ENCODE measurements around the gene VRK2. TPM values are rescaled to one million over a fixed set of nuclear protein-coding genes. Genes with fewer than 3 reads are reported as not detected.
"Not testable (repeated sequence)": the region's sequence is repeated elsewhere in the genome, so short reads cannot be mapped to it uniquely, and the experiment has no call there.

Gene VRK2
- total RNA-seq, 1 donor from 2014 or later = 23.6 TPM

- intact Hi-C loops (cut with micrococcal nuclease) = no loop called here
These were observed 6.4 kb downstream of the VRK2 start for GRCh38 chr2:58052978-58053377.

DNA sequence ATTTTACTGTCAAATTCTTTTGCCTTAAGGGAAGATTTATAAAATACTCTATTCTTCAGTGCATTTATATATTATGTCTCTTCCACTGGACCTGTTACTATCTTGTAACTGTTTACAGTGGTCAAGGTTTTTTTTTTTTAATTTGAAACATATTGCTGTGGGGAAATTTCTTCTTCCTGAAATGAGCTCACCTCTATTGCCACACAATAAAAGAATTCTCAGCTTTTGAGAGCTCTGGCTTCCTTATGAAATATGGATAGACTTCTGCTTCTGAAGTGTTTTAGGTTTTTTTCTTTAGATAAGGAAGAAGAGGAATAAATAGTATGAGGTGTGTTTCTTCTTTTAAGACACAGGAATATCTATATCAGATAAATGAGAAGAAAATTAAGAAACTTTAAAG is 7.7 kb downstream of the VRK2 start:
- intact Hi-C loops (cut with micrococcal nuclease) = no loop called here

DNA sequence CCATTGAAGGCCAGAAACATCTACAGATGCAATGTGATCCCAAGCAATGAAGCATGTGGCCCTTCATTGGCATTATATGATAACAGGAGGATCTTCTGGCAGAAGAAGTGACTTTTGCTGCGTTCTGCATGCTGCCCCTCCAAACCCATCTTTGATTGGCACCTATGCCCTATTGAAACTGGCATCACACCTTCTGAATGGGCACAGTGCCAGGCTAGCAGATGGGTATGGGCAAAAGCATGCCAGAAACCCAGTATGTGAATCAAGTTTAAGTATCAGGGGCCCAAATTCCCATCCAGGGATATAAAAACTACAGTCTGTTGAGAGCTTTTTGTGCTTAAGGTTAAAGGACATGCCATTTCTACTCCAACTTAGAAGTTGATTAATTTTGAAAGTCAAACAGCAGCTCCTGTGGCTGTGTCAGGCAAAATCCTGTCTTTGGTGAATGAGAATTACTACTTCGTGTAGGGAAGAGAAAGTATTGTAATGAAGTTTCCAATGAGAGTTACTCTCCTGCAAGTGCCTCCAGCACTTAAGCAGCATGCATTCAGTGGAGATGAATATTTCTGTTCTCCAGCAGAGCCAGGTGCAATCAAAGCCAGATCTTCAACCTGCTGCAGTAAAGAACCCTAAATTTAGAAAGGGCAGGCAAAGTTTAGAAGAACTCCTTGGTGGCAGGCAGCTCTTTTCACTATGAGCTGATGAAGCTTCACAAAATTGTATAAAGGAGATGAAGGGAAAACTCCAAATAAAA is 8.6 kb downstream of the VRK2 start:
- intact Hi-C loops (cut with micrococcal nuclease) = no loop called here

- intact Hi-C loops (cut with micrococcal nuclease) = loop anchor here (1.0 kb wide), 2 partner anchors 8 to 9 kb away; no protein-coding TSS in a partner anchor
These were observed 9.7 kb downstream of the VRK2 start for GRCh38 chr2:58056192-58056916.

GRCh38 chr2:58057707-58058530 is 11.3 kb downstream of the VRK2 start:
- intact Hi-C loops (cut with micrococcal nuclease) = no loop called here

DNA sequence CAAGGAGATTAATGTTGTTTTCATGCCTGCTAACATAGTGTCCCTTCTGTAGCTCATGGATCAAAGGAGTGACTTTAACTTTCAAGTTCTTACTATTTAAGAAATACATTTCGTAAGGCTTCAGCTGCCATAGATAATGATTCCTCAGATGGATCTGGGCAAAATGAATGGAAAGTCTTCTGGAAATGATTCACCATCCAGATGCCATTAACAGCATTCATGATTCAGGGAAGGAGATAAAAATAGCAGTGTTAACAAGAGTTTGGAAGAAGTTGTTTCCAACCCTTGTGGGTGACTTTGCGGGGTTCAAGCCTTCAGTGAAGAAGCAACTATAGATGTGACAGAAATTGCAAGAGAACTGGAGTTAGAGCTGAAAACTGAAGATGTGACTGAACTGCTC is 17.0 kb downstream of the VRK2 start:
- intact Hi-C loops (cut with micrococcal nuclease) = loop anchor here (1.0 kb wide), 1 partner anchor 7 kb away; no protein-coding TSS in a partner anchor

DNA sequence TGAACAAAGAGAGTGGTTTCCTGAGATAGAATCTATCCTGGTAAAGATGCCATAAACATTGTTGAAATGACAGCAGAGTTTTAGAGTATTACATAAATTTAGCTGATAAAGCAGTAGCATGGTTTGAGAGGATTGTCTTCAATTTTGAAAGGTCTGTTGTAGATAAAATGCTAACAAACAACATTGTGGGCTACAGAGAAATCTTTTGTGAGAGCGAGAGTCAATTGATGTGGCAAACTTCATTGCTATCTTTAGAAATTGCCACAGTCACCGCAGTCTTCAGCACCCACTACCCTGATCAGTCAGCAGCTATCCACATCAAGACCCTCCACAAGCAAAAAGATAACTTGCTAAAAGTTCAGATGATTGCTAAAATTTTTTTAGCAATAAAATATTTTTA is 17.5 kb downstream of the VRK2 start:
- intact Hi-C loops (cut with micrococcal nuclease) = loop anchor here (1.0 kb wide), 1 partner anchor 8 kb away; no protein-coding TSS in a partner anchor

GRCh38 chr2:58065248-58065647 is 18.6 kb downstream of the VRK2 start:
- intact Hi-C loops (cut with micrococcal nuclease) = no loop called here

- intact Hi-C loops (cut with micrococcal nuclease) = no loop called here
These were observed 20.4 kb downstream of the VRK2 start for GRCh38 chr2:58067001-58067400.

DNA sequence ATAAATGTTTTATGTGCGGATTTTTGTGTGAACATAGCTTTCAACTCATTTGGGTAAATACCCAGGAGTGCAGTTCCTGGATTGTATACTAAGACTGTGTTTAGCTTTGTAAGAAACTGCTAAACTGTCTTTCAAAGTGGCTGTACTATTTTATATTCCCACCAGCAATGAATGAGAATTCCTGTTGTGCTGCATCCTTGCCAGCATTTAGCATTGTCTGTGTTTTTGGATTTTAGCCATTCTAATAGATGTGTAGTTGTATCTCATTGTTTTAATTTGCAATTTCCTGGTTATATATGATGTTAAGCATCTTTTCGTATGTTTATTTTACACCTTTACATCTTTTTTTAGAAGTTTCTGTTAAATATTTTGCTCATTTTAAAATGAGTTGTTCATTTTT is 24.2 kb downstream of the VRK2 start:
- intact Hi-C loops (cut with micrococcal nuclease) = no loop called here

DNA sequence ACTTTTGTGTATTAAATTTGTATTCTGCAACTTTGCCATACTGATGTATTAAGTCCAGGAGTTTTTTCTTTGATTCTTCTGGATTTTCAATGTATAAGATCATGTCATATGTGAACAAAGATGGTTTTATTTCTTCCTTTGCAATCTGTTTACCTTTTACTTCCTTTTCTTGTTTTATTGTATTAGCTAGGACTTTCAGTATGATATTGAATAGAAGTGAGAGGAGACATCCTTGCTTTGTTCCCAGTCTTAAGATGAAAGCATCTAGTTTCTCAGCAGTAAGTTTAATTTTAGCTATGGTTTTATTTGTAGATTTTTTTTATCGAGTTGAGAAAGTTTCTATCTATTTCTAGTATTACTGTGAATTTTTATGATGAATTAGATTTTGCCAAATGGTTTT is 25.5 kb downstream of the VRK2 start:
- intact Hi-C loops (cut with micrococcal nuclease) = no loop called here

DNA sequence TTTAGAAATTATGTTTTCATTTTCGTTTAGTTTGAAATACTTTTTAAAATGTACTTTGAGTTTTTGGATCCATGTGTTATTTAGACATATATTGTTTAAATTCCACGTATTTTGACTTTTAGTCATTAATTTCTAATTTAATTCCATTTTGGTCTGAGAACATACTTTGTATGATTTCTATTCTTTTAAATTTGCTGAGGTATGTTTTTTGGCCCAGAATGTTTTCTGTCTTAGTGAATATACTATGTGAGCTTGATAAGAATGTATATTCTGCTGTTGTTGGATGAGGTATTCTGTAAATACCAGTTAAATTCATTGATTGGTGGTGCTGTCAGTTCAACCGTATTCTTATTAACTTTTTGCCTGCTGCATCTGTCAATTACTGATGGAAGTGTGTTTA is 26.4 kb downstream of the VRK2 start:
- intact Hi-C loops (cut with micrococcal nuclease) = no loop called here

- intact Hi-C loops (cut with micrococcal nuclease) = no loop called here
These were observed 27.1 kb downstream of the VRK2 start for GRCh38 chr2:58073751-58074150.

- intact Hi-C loops (cut with micrococcal nuclease) = no loop called here
These were observed 34.4 kb downstream of the VRK2 start for GRCh38 chr2:58081000-58081399.

- intact Hi-C loops (cut with micrococcal nuclease) = no loop called here
These were observed 42.5 kb downstream of the VRK2 start for GRCh38 chr2:58089081-58089480.

- intact Hi-C loops (cut with micrococcal nuclease) = not testable (repeated sequence)
These were observed 46.2 kb downstream of the VRK2 start for GRCh38 chr2:58092772-58093171.

DNA sequence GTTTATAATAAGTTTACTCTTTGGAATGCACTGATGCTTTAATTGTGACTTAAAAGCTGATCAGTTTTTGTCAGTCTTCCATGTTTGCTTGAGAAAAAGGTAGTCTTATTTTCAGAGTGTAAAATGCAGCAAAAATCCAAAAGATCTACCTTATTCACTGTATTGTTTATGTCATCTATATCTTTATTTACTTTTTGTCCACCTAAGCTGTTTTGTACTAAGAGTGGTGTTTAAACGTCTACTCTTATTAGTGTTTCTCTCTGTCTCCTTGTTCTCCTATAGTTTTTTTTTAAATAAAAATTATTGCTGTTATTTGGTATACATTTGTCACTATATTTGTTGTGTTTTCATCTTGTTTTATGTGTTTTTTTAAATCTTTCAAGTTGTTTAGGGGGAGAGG is 50.4 kb downstream of the VRK2 start:
- intact Hi-C loops (cut with micrococcal nuclease) = no loop called here

DNA sequence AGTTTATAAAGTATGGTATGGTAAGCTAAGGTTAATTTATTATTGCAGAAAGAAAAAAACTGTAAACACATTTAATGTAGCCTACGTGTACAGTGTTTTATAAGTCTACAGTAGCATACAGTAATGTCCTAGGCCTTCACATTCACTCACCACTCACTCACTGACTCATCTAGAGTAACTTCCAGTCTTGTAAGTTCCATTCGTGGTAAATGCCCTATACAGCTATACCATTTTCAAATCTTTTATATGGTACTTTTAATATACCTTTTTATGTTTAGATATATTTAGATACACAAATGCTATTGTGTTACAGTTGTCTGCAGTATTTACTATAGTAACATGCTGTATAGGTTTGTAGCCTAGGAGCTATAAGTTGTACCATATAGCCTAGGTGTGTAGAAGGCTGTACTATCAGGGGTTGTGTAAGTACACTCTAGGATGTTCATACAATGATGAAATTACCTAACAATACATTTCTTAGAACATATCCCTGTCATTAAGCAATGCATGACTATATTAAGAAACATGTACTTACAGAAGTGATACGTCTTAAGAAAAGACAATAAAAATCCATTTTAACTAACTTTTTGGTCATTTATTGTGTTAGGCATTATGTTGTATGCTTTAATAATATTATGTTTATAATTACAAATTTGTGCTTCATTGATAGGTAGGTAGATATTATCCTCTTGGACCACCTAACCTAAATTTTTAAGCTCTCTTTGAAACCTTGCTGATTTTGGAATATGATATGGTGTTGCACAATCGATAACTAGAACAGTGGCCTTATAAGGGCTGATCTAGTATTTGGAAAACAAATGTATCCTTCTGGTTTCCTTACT is 51.9 kb downstream of the VRK2 start:
- intact Hi-C loops (cut with micrococcal nuclease) = no loop called here

DNA sequence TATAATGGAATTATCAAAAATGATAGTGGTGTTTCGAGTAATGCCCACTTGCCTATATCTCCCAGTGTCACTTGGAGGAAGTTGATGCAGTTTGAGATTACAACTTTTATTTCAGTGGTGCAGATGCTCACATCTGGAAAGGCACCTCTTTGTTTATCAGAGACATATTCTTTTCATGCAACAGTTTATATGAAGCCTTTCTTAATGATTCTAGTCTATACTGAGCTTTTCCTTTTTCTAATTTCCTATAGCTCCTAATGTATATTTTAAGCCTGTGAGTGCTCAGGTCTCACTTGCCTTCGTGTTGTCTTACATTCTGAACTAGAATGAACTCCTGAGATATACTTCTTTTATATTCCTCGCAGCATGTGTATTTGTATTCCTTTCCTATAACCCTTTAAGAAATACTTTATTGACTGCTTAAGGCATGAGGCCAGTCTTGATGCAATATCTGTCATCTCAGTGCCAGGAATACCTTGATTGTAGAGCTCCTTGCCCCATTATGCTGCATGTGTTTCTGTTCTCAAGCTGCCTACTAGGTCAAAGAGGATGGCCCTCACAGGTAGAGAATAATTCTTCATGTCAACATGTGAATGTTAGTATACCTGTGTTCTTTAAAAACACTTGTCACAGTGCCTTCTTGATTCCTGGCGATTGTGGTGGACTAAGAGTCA is 52.6 kb downstream of the VRK2 start:
- intact Hi-C loops (cut with micrococcal nuclease) = no loop called here

GRCh38 chr2:58101500-58101899 is 54.9 kb downstream of the VRK2 start:
- intact Hi-C loops (cut with micrococcal nuclease) = no loop called here
